Upper lobe of left lung (tissue), 4 donors: ENCODE results near the gene ZNF101.

ENCODE experiments used
- CTCF ChIP-seq, 6 experiments: fragments of 450-650 bp in 4 of 6; fragments of 200-600 bp in 2 of 6; sonication (generic) in 2 of 6; IDR thresholded peaks; one replicate each; pipeline ENCODE4 v1.5.1; 2016 to 2019; ENCODE audit warnings: antibody characterized with exemption in 6 of 6
- POLR2AphosphoS5 ChIP-seq, 2 donors: sonication (generic); formaldehyde crosslinking; IDR thresholded peaks; one replicate each; pipeline ENCODE4 v1.5.1; 2017; ENCODE audit warnings: antibody characterized with exemption in 2 of 2

GRCh38 chr19:19630062-19630414 is 38.6 kb upstream of the ZNF101 start:
- TF ChIP-seq CTCF (IDR thresholded peaks at IDR 0.05) (no peak), POLR2AphosphoS5 (IDR thresholded peaks at IDR 0.05) (no peak)
